22Rv1 (cell line): ENCODE results near the gene CLEC16A.
"Not testable (repeated sequence)": the region's sequence is repeated elsewhere in the genome, so short reads cannot be mapped to it uniquely, and the experiment has no call there.

Experiments
- H3K27ac ChIP-seq: fragments of 450-650 bp; 2 replicates; pipeline ENCODE4 v1.5.1; 2017
- CTCF ChIP-seq: fragments of 450-650 bp; IDR thresholded peaks from 2 replicates; pipeline ENCODE4 v1.5.1; 2017; ENCODE audit warnings: mild to moderate bottlenecking
- ZFX ChIP-seq: fragments of 450-650 bp; IDR thresholded peaks from 2 replicates; pipeline ENCODE4 v1.6.1; 2017; ENCODE audit warnings: antibody characterized with exemption, borderline replicate concordance

Gene CLEC16A

GRCh38 chr16:11217651-11218603 lies 273.6 kb downstream of the CLEC16A start:
- TF ChIP-seq CTCF: no peak
- TF ChIP-seq ZFX: no peak
- H3K27ac ChIP-seq: no peak overlapping the region

- no peak overlapping the region for H3K27ac ChIP-seq
- TF ChIP-seq CTCF (peak; percentile 63), ZFX (no peak)
Observed at GRCh38 chr16:11218604-11218962, 274.2 kb downstream of the CLEC16A start.

- no peak overlapping the region for H3K27ac ChIP-seq
- no peak for TF ChIP-seq ZFX
- no peak for TF ChIP-seq CTCF
Observed at GRCh38 chr16:11219178-11219577, 274.8 kb downstream of the CLEC16A start.

- not testable (repeated sequence) for H3K27ac ChIP-seq
Observed at GRCh38 chr16:11220507-11220906, 276.1 kb downstream of the CLEC16A start.

- H3K27ac ChIP-seq: no peak overlapping the region
- TF ChIP-seq ZFX: no peak
- TF ChIP-seq CTCF: no peak
Observed at GRCh38 chr16:11224096-11224893, 279.9 kb downstream of the CLEC16A start.

GRCh38 chr16:11224894-11225676 lies 280.7 kb downstream of the CLEC16A start:
- no peak overlapping the region for H3K27ac ChIP-seq
- no peak for TF ChIP-seq CTCF
